Mesendoderm (in vitro differentiated cells): ENCODE data around the gene TTBK2.

Source experiments
- DNase-seq: peaks from one replicate; pipeline ENCODE4 v3.0.0; 2013
- H2AK5ac ChIP-seq: 2 replicates; pipeline ENCODE4 v1.6.1; 2013; ENCODE audit warnings: low read length, inconsistent platforms
- H2BK120ac ChIP-seq: 2 replicates; pipeline ENCODE4 v1.6.1; 2013; ENCODE audit warnings: low read depth, mild to moderate bottlenecking, low read length, moderate library complexity, mixed read lengths
- H2BK15ac ChIP-seq: replicated peaks from 2 replicates; pipeline ENCODE4 v1.6.1; 2013; ENCODE audit warnings: low read depth, mild to moderate bottlenecking, moderate library complexity
- H2BK5ac ChIP-seq: 2 replicates; pipeline ENCODE4 v1.6.1; 2013; ENCODE audit warnings: low read length, inconsistent platforms
- H3K18ac ChIP-seq: 2 replicates; pipeline ENCODE4 v1.6.1; 2013; ENCODE audit warnings: mild to moderate bottlenecking, low read length, mixed read lengths
- H3K23ac ChIP-seq: one replicate; pipeline ENCODE4 v1.6.1; 2013; ENCODE audit warnings: low read length
- H3K27ac ChIP-seq: 2 replicates; pipeline ENCODE4 v1.5.1; 2013; ENCODE audit warnings: low read depth, mild to moderate bottlenecking, inconsistent platforms, low read length, moderate library complexity
- H3K27me3 ChIP-seq: 2 replicates; pipeline ENCODE4 v1.6.1; 2013; ENCODE audit warnings: low read length, control low read depth, mild to moderate bottlenecking, inconsistent platforms; ENCODE audit not compliant: insufficient read depth, poor library complexity
- H3K36me3 ChIP-seq: 2 replicates; pipeline ENCODE4 v1.6.1; 2013; ENCODE audit warnings: low read length, inconsistent platforms; ENCODE audit not compliant: control insufficient read depth, insufficient read depth
- H3K4ac ChIP-seq: one replicate; pipeline ENCODE4 v1.6.1; 2013; ENCODE audit warnings: low read depth, mild to moderate bottlenecking, low read length, moderate library complexity
- H3K4me1 ChIP-seq: 2 replicates; pipeline ENCODE4 v1.6.1; 2013; ENCODE audit warnings: low read depth, low read length, inconsistent platforms; ENCODE audit not compliant: control insufficient read depth
- H3K4me2 ChIP-seq: 2 replicates; pipeline ENCODE4 v1.6.1; 2013; ENCODE audit warnings: low read length
- H3K4me3 ChIP-seq: 2 replicates; pipeline ENCODE4 v1.5.1; 2013; ENCODE audit warnings: mild to moderate bottlenecking, low read length
- H3K56ac ChIP-seq: one replicate; pipeline ENCODE4 v1.6.1; 2013; ENCODE audit warnings: low read length
- H3K79me1 ChIP-seq: 2 replicates; pipeline ENCODE4 v1.6.1; 2013; ENCODE audit warnings: low read length, inconsistent platforms
- H3K79me2 ChIP-seq: 2 replicates; pipeline ENCODE4 v1.6.1; 2013; ENCODE audit warnings: mild to moderate bottlenecking, low read length; ENCODE audit not compliant: control insufficient read depth, insufficient read depth
- H3K9ac ChIP-seq: 2 replicates; pipeline ENCODE4 v1.6.1; 2013; ENCODE audit warnings: low read length, inconsistent platforms
- H4K5ac ChIP-seq: one replicate; pipeline ENCODE4 v1.6.1; 2013; ENCODE audit warnings: low read length
- H4K8ac ChIP-seq: one replicate; pipeline ENCODE4 v1.6.1; 2013; ENCODE audit warnings: low read depth, mild to moderate bottlenecking, control low read depth, low read length, moderate library complexity
- WGBS: extraction: QIAGEN DNeasy Blood & Tissue Kit; methylation state at CpG from one replicate; pipeline ENCODE4 v1.1.7; 2013; ENCODE audit warnings: low lambda C conversion rate, missing lambda C conversion rate; ENCODE audit not compliant: insufficient coverage; ENCODE audit errors: extremely low coverage; 5-methylcytosine and 5-hydroxymethylcytosine counted together

The TTBK2 gene

GRCh38 chr15:42800731-42801474 lies 119.7 kb downstream of the TTBK2 start:
- Histone ChIP-seq H2BK120ac (no peak overlapping the region), H3K27ac (no peak overlapping the region), H3K18ac (no peak overlapping the region), H3K23ac (no peak overlapping the region), H3K9ac (no peak overlapping the region), H4K5ac (no peak overlapping the region), H3K4me2 (no peak overlapping the region), H3K4ac (no peak overlapping the region), H3K56ac (no peak overlapping the region), H3K79me1 (no peaks in the 10 kb centered on the region), H4K8ac (no peak overlapping the region), H2BK15ac (no peak overlapping the region), H3K79me2 (no peaks in the 10 kb centered on the region), H3K27me3 (no peaks in the 10 kb centered on the region), H2AK5ac (no peak overlapping the region), H2BK5ac (no peak overlapping the region), H3K4me3 (no peak overlapping the region), H3K36me3 (no peaks in the 10 kb centered on the region), H3K4me1 (no peaks in the 10 kb centered on the region)
- no CpG with 5 or more reads among the region's 22 CpGs for WGBS
- DNase-seq, result peak; percentile 49

- H3K23ac ChIP-seq, result no peak overlapping the region
- H2BK15ac ChIP-seq, result no peak overlapping the region
- H3K27me3 ChIP-seq, result no peaks in the 10 kb centered on the region
- H2BK120ac ChIP-seq, result no peak overlapping the region
- H3K36me3 ChIP-seq, result no peaks in the 10 kb centered on the region
- H4K8ac ChIP-seq, result no peak overlapping the region
- H3K79me2 ChIP-seq, result no peaks in the 10 kb centered on the region
- H2AK5ac ChIP-seq, result no peak overlapping the region
- H3K79me1 ChIP-seq, result no peaks in the 10 kb centered on the region
- no peak overlapping the region for H3K4me2 ChIP-seq
- no peak overlapping the region for H2BK5ac ChIP-seq
- H3K27ac ChIP-seq, result no peak overlapping the region
- no peaks in the 10 kb centered on the region for H3K4me1 ChIP-seq
- H3K56ac ChIP-seq, result no peak overlapping the region
- no CpG with 5 or more reads among the region's 11 CpGs for WGBS
- H3K9ac ChIP-seq, result no peak overlapping the region
- H4K5ac ChIP-seq, result no peak overlapping the region
- DNase-seq, result no peak
- no peak overlapping the region for H3K4ac ChIP-seq
- H3K4me3 ChIP-seq, result no peak overlapping the region
- H3K18ac ChIP-seq, result no peak overlapping the region
Measured at GRCh38 chr15:42798802-42799201, 121.8 kb downstream of the TTBK2 start.

- H3K4me2 ChIP-seq, result no peak overlapping the region
- no peak overlapping the region for H2BK120ac ChIP-seq
- no peaks in the 10 kb centered on the region for H3K27me3 ChIP-seq
- H3K56ac ChIP-seq, result no peak overlapping the region
- H3K79me2 ChIP-seq, result no peaks in the 10 kb centered on the region
- no CpG with 5 or more reads among the region's 5 CpGs for WGBS
- no peak overlapping the region for H3K4me3 ChIP-seq
- H3K79me1 ChIP-seq, result no peaks in the 10 kb centered on the region
- no peaks in the 10 kb centered on the region for H3K4me1 ChIP-seq
- no peak overlapping the region for H3K4ac ChIP-seq
- no peaks in the 10 kb centered on the region for H3K36me3 ChIP-seq
- no peak overlapping the region for H4K8ac ChIP-seq
- no peak overlapping the region for H3K18ac ChIP-seq
- H2BK15ac ChIP-seq, result no peak overlapping the region
- H2AK5ac ChIP-seq, result no peak overlapping the region
- H2BK5ac ChIP-seq, result no peak overlapping the region
- H3K27ac ChIP-seq, result no peak overlapping the region
- DNase-seq, result peak; percentile 2
- H4K5ac ChIP-seq, result no peak overlapping the region
- no peak overlapping the region for H3K23ac ChIP-seq
- H3K9ac ChIP-seq, result no peak overlapping the region
Measured at GRCh38 chr15:42796955-42797782, 123.4 kb downstream of the TTBK2 start.

- no peaks in the 10 kb centered on the region for H3K36me3 ChIP-seq
- no peak overlapping the region for H3K4me3 ChIP-seq
- no peak overlapping the region for H2BK5ac ChIP-seq
- no peak overlapping the region for H2BK120ac ChIP-seq
- H3K79me2 ChIP-seq, result no peaks in the 10 kb centered on the region
- no peak overlapping the region for H3K9ac ChIP-seq
- H2AK5ac ChIP-seq, result no peak overlapping the region
- H3K4ac ChIP-seq, result no peak overlapping the region
- no peak overlapping the region for H3K23ac ChIP-seq
- H3K27me3 ChIP-seq, result no peaks in the 10 kb centered on the region
- H3K4me1 ChIP-seq, result no peaks in the 10 kb centered on the region
- no peaks in the 10 kb centered on the region for H3K79me1 ChIP-seq
- no peak overlapping the region for H3K18ac ChIP-seq
- no peak overlapping the region for H3K27ac ChIP-seq
- DNase-seq, result no peak
- H4K8ac ChIP-seq, result no peak overlapping the region
- no peak overlapping the region for H3K56ac ChIP-seq
- no peak overlapping the region for H2BK15ac ChIP-seq
- H4K5ac ChIP-seq, result no peak overlapping the region
- H3K4me2 ChIP-seq, result no peak overlapping the region
Measured at GRCh38 chr15:42788725-42789124, 131.9 kb downstream of the TTBK2 start.

GRCh38 chr15:42786978-42787377 lies 133.6 kb downstream of the TTBK2 start:
- WGBS, result no CpG with 5 or more reads among the region's 5 CpGs
- no peak overlapping the region for H4K8ac ChIP-seq

More at GRCh38 chr15:42786978-42787377, 133.6 kb downstream of the TTBK2 start:
- Histone ChIP-seq H3K79me2 (no peaks in the 10 kb centered on the region), H3K56ac (no peak overlapping the region), H3K27me3 (no peaks in the 10 kb centered on the region), H3K79me1 (no peaks in the 10 kb centered on the region), H2BK15ac (no peak overlapping the region), H3K27ac (no peak overlapping the region), H3K4me3 (no peak overlapping the region), H3K4ac (no peak overlapping the region), H2BK5ac (no peak overlapping the region), H3K4me2 (no peak overlapping the region), H3K18ac (no peak overlapping the region), H3K36me3 (no peaks in the 10 kb centered on the region), H3K23ac (no peak overlapping the region), H3K4me1 (no peaks in the 10 kb centered on the region), H2AK5ac (no peak overlapping the region), H4K5ac (no peak overlapping the region), H3K9ac (no peak overlapping the region), H2BK120ac (no peak overlapping the region)
- no peak for DNase-seq
